HG03575 (cell line): Measurements from ENCODE around the gene PLA2G2F.

Source experiments
- ATAC-seq: cut with Tn5 transposase; IDR thresholded peaks from one replicate; pipeline ENCODE4 v1.9.1; 2021; ENCODE audit not compliant: unreplicated experiment, insufficient number of reproducible peaks, low FRiP score; ENCODE audit errors: extremely low read depth

The PLA2G2F gene

GRCh38 chr1:20184997-20185833 is 46.1 kb downstream of the PLA2G2F start:
- no peak for ATAC-seq

DNA sequence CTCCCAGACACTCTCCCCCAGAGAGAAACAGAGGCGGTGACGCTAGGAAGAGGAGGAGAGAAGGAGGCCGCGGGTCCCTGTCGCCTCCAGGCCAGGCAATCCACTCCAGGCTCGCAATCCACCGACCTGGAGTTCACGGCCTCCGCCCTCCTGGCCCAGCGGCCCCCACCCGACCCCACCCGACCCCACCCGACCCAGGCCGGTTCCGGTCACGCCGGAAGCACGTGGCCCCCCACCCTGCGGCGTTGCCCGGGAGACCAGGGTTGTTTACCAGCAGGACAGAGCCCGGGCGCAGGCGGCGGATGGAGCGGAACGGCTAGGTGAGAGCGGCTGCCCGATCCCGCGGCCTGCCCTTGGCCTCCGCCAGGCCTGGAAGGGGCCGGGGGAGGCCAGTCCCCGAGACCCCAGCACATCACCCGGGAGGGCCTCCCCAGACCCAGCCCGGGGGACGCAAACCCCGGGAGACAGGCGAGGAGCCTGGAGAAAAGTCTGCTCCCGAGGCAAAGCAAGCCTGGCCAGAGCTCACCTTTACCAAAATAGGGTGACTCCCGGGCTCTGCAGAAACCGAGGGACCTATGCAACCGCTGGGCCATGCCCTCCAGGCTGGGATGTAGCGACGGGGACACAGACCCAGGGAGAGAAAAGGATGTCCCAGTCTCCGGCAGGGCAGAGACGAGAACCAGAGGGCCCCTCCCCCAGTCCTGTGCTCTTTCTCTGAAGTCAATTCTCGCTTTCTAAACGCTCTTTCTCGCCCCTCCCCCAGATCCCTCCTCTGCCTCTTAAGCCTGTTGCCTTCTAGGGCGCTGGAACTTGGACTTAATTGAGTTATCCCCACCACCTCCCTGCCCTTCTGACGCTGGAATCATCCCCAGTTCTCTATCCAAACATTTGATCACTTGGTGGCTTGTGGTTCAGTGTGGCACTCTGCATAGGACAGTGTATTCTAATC is 47.0 kb downstream of the PLA2G2F start, which contains the start of the genes PLA2G2C and UBXN10:
Gene PLA2G2C (minus strand): TSS at position 685 of the 949 bp plus-strand sequence. CDS start 9,155 bp downstream, outside the sequence.
Gene UBXN10 (plus strand): TSS at position 263 of the 949 bp plus-strand sequence. CDS start 4,466 bp downstream, outside the sequence.
- no peak for ATAC-seq

DNA sequence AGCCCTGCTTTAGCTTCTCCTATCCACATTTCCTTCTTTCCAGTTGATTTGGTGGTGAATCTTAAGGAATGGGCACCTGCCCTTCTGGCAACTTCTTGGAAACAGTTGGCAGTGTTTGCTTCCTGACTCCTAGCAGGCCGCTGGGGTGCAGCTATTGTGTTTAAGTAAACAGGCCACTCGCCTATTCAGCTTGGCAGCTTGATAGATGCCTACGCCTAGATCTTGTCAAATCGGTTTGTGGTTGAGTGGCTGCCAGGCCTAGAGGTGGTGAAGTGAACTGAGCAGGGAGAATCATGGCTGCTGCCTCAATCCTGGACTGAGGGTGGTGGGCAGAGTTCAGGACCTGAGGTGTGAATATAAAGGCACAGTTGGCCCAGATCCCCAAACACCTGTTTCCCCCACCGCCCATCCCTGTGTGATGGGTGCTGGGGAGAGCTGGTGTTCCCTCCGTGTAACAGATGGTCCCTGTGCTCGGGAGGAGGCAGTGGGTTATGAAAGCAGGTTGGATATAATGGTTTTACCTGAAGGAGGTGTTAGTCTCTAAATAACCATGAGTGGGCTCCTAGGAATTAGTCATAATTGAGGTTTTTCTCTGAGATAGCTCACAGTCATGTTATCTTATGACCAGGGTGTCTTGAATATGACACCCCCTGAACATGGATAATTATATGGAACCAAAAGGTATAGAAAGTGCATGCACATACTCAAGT is 48.1 kb downstream of the PLA2G2F start:
- no peak for ATAC-seq

GRCh38 chr1:20187813-20188454 is 48.8 kb downstream of the PLA2G2F start:
- no peak for ATAC-seq

DNA sequence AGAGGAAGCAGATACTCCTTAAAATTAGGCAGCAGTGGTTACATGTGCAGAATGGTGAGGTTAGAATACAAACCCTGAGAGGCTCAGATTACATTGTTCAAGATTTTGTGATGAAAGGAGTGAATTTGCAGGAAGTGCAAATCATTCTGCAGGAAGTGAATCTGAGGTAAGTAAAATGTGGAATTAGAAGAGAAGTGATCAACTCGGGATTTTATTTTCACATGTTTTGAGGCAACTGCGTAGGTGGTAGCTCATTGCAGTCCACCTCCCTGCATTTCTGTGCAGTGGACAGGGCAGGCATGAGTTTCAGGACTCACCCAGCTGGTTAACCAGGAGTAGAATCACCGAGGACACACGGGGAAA is 49.3 kb downstream of the PLA2G2F start:
- no peak for ATAC-seq

GRCh38 chr1:20189664-20190063 is 50.5 kb downstream of the PLA2G2F start:
- ATAC-seq = no peak

DNA sequence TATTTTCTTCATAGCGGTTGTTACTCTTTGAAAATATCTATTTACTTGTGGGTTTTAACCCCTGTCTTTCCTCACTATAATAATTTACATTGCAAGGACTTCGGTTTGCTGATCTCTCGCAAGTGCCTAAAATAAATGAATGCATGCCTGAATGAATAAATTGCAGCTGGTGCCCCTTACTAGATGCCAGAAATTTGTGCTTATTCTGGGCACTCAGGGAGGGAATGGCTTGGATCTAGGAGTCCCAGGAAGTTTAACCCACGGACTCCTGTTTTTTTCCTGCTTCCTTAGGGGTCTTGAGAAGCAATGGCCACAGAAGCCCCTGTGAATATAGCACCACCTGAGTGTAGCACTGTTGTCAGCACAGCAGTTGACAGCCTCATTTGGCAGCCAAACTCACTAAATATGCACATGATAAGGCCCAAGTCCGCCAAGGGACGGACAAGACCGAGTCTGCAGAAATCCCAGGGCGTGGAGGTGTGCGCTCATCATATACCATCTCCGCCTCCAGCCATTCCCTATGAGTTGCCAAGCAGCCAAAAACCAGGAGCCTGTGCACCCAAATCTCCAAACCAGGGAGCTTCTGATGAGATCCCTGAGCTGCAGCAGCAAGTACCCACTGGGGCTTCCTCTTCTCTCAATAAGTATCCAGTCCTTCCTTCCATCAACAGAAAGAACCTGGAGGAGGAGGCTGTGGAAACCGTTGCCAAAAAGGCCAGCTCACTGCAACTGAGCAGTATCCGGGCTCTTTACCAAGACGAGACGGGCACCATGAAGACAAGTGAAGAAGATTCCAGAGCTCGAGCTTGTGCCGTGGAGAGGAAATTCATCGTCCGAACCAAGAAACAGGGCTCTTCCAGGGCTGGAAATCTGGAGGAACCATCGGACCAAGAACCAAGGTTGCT is 51.4 kb downstream of the PLA2G2F start:
- ATAC-seq = no peak

- no peak for ATAC-seq
Measured at GRCh38 chr1:20191266-20191825, 52.2 kb downstream of the PLA2G2F start.

DNA sequence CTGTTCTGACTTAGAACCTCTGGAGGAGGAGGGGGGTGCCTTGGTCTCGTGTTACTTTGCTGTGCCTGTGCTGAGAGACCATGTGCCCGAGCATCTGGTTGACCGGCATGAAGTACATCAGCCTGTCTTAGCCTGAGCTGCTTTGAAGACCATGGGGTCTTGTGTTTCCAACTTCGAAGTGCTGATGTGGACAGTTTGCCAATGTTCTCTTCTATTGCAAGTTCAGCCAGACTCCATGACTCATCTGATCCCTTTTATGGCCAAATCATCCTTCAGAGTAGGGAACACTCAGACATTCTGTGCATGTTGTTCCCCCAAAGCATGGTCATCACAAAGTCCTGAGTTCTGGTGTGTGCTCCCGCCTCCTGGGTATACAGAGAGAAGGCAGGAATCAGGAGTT is 53.2 kb downstream of the PLA2G2F start:
- ATAC-seq = no peak

DNA sequence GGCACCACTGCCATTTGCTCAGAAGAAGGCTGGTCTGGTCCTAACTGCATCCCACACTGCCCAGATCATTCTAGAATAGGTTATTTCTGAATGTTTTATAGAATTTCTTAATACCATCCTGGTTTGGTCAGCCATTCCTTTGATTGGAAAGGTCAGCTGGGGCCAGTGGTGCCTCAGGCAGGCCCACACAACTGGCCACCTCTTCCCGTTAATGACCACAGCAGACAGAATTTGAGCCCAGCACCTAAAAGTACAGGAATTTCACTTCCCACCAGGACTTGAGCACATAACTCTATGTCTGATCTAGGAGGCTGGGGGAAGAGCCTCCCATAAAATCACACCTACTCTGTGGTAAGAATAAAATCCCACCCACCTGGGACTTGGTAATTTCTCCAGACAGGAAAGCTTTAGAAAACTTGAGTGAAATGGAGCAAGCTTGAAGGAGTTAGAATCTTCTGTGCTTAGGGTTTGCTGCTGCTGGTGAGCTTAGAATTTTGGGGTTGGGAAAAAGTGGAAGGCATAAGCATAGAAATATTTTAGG is 53.8 kb downstream of the PLA2G2F start:
- ATAC-seq = no peak

DNA sequence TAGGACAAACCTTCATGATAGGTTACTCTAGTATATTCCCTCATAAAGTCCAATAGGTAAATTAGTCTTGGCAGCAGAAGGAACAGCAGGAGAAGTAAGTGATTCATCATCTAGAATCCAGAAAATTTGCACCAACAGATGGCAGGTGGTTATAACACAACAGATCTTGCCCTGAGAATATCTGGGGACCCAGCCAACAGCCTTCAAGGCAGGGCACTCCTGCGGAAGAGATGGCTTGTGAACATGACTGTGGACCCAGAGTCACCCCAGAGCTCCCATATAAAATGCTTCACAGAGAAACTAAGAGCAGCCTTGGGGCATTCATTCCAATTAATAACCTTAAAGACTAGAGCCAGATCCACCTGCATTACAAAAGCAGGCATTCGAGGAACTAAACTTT is 55.1 kb downstream of the PLA2G2F start:
- no peak for ATAC-seq

GRCh38 chr1:20194757-20195461 is 55.8 kb downstream of the PLA2G2F start:
- ATAC-seq = no peak

- no peak for ATAC-seq
Measured at GRCh38 chr1:20195462-20195780, 56.3 kb downstream of the PLA2G2F start.

DNA sequence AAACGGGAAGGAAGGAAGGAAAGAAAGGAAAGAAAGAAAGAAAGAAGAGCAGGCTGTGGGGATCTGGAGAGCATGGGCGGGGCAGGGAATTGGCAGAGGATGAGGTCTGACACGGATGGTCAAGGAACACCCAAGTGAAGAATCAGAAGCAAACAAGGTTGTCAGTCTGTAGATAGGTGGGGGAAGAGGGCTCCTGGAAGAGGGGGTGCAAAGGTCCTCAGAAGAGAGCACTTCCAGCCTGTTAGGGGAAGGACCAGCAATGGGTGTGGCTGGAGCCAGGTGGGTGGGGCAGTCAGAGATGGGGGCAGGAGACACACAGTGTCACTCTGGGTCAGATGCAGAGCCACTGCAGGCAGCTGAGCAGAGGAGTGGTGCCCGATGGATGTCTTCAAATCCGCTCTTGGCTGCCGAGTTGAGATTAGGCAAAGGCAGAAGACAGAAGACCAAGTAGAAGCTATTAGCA is 58.2 kb downstream of the PLA2G2F start:
- no peak for ATAC-seq

DNA sequence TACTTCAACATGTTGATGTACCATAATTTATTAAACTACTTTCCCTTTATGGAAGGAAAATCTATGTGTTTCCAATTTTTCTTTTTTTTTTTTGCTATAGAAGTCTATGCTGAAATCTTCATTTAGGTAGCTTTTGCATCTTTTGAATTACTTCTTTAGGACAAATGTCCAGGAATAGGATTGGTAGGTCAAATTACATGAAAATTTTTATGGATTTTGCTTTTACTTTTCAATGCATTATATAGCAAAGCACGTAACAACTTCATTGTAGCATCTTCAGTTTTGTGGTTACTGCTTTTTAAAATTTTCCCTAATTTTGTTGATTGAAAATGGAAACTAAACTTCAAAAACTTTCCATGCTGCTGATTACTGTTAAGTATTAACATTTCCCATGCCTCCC is 59.2 kb downstream of the PLA2G2F start:
- no peak for ATAC-seq

DNA sequence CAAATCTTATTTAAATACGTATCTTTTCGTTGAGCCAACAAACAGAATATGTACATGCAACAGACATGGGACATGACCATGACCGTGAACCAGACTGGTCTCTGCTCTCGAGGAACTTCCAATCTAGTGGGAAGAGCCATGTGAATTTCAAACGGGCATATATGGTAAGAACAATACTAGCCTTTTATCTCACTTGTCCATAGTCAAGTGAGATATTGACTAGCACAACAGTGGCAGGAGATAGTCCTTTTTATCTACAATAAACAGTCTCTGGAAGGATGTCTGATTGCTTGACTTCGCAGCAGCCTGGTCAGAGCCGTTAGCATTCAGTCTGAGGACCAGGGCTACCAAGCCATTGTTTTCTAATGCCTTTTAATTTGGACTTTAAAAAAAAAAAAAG is 59.8 kb downstream of the PLA2G2F start:
- ATAC-seq = no peak

DNA sequence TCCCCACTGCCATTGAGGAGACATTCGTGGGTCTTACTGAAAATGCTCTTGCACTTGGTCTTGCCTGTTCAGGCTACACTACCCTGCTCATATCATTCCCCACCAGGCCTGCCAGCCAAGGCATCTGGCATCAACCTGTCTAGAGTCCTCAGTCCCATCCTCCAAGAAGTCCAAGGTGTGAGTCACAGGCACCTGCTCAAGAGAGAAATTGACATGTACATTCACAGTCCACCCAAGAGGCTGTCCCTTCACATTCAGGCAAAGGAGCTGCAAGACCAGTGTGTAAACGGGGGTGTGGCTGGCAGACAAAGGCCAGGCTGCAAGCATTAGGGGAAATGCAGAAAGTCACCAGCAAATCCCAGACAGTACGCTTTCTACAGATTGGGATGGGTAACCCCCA is 60.3 kb downstream of the PLA2G2F start:
- ATAC-seq = no peak
